Mononuclear cell (primary cell): ENCODE results near the gene NRAS. TPM values are rescaled to one million over a fixed set of nuclear protein-coding genes. Genes with fewer than 3 reads are reported as not detected.
"Not testable (repeated sequence)": the region's sequence is repeated elsewhere in the genome, so short reads cannot be mapped to it uniquely, and the experiment has no call there.

Experiments used
- H3K27me3 ChIP-seq: 2 replicates; pipeline ENCODE4 v1.6.0; 2011; ENCODE audit warnings: low read length, control low read depth; ENCODE audit not compliant: insufficient read depth
- H3K4me1 ChIP-seq: 2 replicates; pipeline ENCODE4 v1.5.1; 2011; ENCODE audit warnings: mild to moderate bottlenecking, low read length, control low read depth; ENCODE audit not compliant: insufficient read depth
- H3K4me3 ChIP-seq: 2 replicates; pipeline ENCODE4 v1.5.1; 2011; ENCODE audit warnings: mild to moderate bottlenecking, low read length, moderate library complexity
- H3K9me3 ChIP-seq: 2 replicates; pipeline ENCODE4 v1.5.1; 2011; ENCODE audit warnings: low read depth, mild to moderate bottlenecking, control low read depth, low read length
- total RNA-seq: library from RNA; depleted of rRNA; stranded (reverse); fragments of >200 nt; gene quantifications from one replicate; pipeline ENCODE4 v1.2.3, GENCODE V29; 2012

Gene NRAS
- total RNA-seq: 77.6 TPM

- no peaks in the 10 kb centered on the region for H3K9me3 ChIP-seq
- H3K27me3 ChIP-seq: no peaks in the 10 kb centered on the region
- peak within 1 kb of the TSS; percentile 91 for H3K4me3 ChIP-seq
- H3K4me1 ChIP-seq: peaks cover 21% of the 10 kb centered on the region
Measured at GRCh38 chr1:114716304-114717170, at the start of gene NRAS. NRAS (minus strand) TSS chr1:114716771; CDS start chr1:114716160, 611 bp downstream.

GRCh38 chr1:114764689-114765088, 48.1 kb upstream of the NRAS start:
- Histone ChIP-seq H3K4me3 (no peak overlapping the region), H3K9me3 (no peaks in the 10 kb centered on the region), H3K4me1 (no peaks in the 10 kb centered on the region), H3K27me3 (no peaks in the 10 kb centered on the region)

- H3K9me3 ChIP-seq: no peaks in the 10 kb centered on the region
- H3K4me3 ChIP-seq: peak overlapping the region; percentile 99
- H3K4me1 ChIP-seq: peaks cover 39% of the 10 kb centered on the region
- no peaks in the 10 kb centered on the region for H3K27me3 ChIP-seq
Measured at GRCh38 chr1:114758256-114758832, 41.8 kb upstream of the NRAS start.

GRCh38 chr1:114757455-114758255, 41.1 kb upstream of the NRAS start, which contains the start of gene CSDE1:
CSDE1 (minus strand) TSS chr1:114757984; CDS start chr1:114739890, 18,094 bp downstream.
- Histone ChIP-seq H3K27me3 (no peaks in the 10 kb centered on the region), H3K4me1 (peaks cover 42% of the 10 kb centered on the region), H3K4me3 (peak within 1 kb of the TSS; percentile 99), H3K9me3 (no peaks in the 10 kb centered on the region)

- Histone ChIP-seq H3K9me3 (no peaks in the 10 kb centered on the region), H3K4me3 (peak overlapping the region; percentile 99), H3K4me1 (peaks cover 46% of the 10 kb centered on the region), H3K27me3 (no peaks in the 10 kb centered on the region)
Measured at GRCh38 chr1:114756949-114757454, 40.4 kb upstream of the NRAS start.

- Histone ChIP-seq H3K27me3 (no peaks in the 10 kb centered on the region), H3K4me3 (peak overlapping the region; percentile 99), H3K9me3 (no peaks in the 10 kb centered on the region), H3K4me1 (peaks cover 50% of the 10 kb centered on the region)
Measured at GRCh38 chr1:114756009-114756892, 39.7 kb upstream of the NRAS start.

GRCh38 chr1:114755006-114755931, 38.7 kb upstream of the NRAS start:
- Histone ChIP-seq H3K4me3 (no peak overlapping the region), H3K9me3 (no peaks in the 10 kb centered on the region), H3K27me3 (no peaks in the 10 kb centered on the region), H3K4me1 (peaks cover 54% of the 10 kb centered on the region)

- peaks cover 54% of the 10 kb centered on the region for H3K4me1 ChIP-seq
- not testable (repeated sequence) for H3K27me3 ChIP-seq, H3K9me3 ChIP-seq, H3K4me3 ChIP-seq
Measured at GRCh38 chr1:114753702-114754101, 37.1 kb upstream of the NRAS start.

GRCh38 chr1:114753143-114753542, 36.6 kb upstream of the NRAS start:
- H3K4me1 ChIP-seq: peaks cover 49% of the 10 kb centered on the region
- no peak overlapping the region for H3K4me3 ChIP-seq
- H3K9me3 ChIP-seq: no peaks in the 10 kb centered on the region
- H3K27me3 ChIP-seq: no peaks in the 10 kb centered on the region

- Histone ChIP-seq H3K27me3 (no peaks in the 10 kb centered on the region), H3K4me3 (no peak overlapping the region), H3K4me1 (peaks cover 36% of the 10 kb centered on the region)
Measured at GRCh38 chr1:114750780-114751179, 34.2 kb upstream of the NRAS start.

GRCh38 chr1:114749835-114750234, 33.3 kb upstream of the NRAS start:
- Histone ChIP-seq H3K4me3 (no peak overlapping the region), H3K27me3 (no peaks in the 10 kb centered on the region), H3K9me3 (no peaks in the 10 kb centered on the region), H3K4me1 (peaks cover 26% of the 10 kb centered on the region)

More at GRCh38 chr1:114750780-114751179, 34.2 kb upstream of the NRAS start:
- no peaks in the 10 kb centered on the region for H3K9me3 ChIP-seq

- Histone ChIP-seq H3K4me3 (no peak overlapping the region), H3K27me3 (no peaks in the 10 kb centered on the region), H3K4me1 (peaks cover 3% of the 10 kb centered on the region), H3K9me3 (no peaks in the 10 kb centered on the region)
Measured at GRCh38 chr1:114746450-114747121, 30.0 kb upstream of the NRAS start.

GRCh38 chr1:114745291-114745690, 28.7 kb upstream of the NRAS start:
- Histone ChIP-seq H3K4me3 (no peak overlapping the region), H3K4me1 (no peaks in the 10 kb centered on the region), H3K9me3 (no peaks in the 10 kb centered on the region), H3K27me3 (no peaks in the 10 kb centered on the region)
